OCI-M1 (cell line): ENCODE results near the gene PSD.

Source experiments
- DNase-seq: peaks from one replicate; lab custom pipeline; 2025; lab: John Stamatoyannopoulos, UW

Gene PSD

DNA sequence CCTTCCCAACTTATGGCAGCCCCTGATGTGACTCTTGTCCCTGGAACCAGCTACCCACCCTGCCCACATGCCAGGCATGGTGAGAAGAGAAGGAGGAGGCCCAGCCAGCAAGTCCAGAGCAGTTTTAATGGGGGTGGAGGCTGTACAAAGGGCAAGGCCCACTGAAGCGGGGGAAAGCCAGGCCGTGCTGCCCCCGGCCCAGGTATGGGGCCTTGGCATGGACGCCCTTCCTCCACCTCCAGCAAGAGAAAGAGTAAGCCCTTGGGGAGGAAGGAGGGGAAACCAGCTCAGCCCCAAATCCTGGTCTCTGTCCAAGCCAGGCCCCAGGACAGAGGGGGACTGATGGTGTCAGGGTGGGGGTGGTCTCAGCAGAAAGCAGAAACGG lies 16.1 kb downstream of the PSD start:
- DNase-seq = no peak

DNA sequence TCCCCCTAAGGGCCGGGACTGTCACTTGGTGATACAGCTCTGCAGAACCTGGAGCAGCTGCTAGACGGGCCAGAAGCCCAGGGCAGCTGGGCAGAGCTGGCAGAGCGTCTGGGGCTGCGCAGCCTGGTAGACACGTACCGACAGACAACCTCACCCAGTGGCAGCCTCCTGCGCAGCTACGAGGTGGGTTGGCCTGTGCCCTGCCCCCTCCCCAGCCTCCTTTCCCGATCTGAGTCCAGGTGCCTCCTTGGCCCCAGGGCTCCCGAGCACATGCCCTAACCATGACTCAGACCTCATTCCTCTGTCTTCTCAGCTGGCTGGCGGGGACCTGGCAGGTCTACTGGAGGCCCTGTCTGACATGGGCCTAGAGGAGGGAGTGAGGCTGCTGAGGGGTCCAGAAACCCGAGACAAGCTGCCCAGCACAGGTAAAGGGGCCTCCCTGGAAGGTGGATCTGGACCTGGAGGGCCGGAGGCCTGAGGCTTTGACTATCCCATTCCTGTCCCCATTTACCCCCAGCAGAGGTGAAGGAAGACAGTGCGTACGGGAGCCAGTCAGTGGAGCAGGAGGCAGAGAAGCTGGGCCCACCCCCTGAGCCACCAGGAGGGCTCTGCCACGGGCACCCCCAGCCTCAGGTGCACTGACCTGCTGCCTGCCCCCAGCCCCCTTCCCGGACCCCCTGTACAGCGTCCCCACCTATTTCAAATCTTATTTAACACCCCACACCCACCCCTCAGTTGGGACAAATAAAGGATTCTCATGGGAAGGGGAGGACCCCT lies 16.7 kb downstream of the PSD start:
- DNase-seq = no peak

DNA sequence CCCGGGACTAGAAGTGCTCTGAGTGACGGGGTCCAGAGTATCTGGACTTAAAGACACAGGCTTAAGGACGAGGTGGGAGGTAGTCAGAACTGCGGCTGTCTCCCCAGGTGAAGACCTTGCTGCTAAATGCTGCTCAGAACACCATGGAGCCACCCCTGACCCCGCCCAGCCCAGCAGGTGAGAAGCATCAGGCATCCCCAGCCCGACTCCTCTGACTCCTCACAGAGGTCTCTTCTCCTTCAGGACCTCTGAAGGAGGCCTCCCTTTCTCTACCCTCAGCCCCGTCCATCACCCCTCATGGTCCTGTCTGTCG lies 17.3 kb downstream of the PSD start:
- DNase-seq = no peak

DNA sequence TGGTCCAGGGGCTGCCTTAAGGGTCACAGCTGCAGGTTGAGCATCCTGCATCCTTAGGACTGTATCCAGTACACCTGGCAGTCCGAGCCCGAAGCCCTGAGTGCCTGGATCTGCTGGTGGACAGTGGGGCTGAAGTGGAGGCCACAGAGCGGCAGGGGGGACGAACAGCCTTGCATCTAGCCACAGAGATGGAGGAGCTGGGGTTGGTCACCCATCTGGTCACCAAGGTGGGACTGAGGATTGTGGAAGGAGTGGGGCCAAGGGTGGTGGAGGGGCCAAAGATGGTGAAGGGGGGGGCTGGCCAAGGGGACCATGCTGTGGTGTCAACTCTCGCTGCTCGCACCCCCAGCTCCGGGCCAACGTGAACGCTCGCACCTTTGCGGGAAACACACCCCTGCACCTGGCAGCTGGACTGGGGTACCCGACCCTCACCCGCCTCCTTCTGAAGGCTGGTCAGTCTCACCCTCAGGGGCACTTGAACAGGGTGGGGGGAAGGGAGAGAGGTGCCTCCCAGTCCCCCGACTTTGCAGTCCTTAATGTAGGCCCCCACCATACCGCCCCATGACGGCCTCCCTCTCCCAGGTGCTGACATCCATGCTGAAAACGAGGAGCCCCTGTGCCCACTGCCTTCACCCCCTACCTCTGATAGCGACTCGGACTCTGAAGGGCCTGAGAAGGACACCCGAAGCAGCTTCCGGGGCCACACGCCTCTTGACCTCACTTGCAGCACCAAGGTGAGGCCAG lies 17.8 kb downstream of the PSD start:
- no peak for DNase-seq

DNA sequence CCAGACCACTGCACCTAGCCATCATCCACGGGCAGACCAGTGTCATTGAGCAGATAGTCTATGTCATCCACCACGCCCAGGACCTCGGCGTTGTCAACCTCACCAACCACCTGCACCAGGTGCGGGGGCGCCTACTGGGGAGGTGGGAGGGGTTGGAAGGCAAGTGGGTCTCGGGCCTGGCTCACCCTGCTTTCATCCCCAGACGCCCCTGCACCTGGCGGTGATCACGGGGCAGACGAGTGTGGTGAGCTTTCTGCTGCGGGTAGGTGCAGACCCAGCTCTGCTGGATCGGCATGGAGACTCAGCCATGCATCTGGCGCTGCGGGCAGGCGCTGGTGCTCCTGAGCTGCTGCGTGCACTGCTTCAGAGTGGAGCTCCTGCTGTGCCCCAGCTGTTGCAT lies 18.5 kb downstream of the PSD start:
- DNase-seq = no peak

DNA sequence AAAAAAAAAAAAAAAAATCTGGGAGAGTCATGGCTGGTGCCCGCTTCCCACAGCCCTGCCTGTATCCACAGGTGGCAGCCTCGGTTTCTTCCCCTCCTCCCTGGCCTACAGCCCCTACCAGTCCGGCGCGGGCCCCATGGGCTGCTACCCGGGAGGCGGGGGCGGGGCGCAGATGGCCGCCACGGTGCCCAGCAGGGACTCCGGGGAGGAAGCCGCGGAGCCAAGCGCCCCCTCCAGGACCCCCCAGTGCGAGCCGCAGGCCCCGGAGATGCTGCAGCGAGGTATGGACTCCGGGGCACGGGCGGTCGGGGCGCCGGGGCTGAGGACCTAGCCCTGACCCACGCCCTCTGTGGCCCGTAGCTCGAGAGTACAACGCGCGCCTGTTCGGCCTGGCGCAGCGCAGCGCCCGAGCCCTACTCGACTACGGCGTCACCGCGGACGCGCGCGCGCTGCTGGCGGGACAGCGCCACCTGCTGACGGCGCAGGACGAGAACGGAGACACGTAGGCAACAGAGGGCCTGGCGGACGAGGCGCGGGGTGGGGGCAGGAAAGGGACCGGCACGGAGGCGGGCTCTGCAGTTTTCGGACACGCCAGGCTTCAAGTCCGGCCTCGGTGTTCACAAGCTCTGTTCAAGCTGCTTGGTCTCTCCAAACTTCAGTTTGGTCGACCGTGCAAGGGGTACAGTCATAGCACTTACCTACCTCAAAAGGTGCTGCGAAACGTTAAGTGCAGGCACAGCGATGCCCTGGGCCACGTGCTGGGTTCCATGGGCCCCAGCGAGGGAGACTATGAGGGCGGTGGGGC lies 19.2 kb downstream of the PSD start:
- DNase-seq = peak; percentile 94

DNA sequence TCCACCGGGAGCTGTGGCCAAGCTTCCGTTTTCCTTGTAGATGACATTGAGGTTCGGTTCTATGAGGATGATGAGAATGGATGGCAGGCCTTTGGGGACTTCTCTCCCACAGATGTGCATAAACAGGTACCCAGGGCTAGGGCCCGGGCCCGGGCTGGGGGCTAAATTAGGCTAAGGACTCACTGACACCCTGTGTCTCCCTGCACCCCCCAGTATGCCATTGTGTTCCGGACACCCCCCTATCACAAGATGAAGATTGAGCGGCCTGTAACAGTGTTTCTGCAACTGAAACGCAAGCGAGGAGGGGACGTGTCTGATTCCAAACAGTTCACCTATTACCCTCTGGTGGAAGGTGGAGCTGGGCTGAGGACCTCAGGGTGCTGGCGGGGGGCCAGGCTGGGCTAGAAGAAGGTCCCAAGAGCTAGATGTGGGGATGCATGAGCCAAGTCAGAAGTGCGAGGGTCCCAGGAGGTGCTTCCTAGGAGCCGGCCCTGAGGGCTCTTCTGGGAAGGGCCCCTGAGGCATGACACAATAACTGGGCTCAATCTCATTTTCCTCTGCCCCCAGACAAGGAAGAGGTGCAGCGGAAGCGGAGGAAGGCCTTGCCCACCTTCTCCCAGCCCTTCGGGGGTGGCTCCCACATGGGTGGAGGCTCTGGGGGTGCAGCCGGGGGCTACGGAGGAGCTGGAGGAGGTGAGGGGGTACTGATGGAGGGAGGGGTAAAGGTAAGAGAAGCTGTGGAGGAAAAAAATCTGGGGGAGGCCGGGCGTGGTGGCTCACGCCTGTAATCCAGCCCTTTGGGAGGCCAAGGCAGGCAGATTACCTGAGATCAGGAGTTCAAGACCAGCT lies 20.2 kb downstream of the PSD start:
- no peak for DNase-seq

DNA sequence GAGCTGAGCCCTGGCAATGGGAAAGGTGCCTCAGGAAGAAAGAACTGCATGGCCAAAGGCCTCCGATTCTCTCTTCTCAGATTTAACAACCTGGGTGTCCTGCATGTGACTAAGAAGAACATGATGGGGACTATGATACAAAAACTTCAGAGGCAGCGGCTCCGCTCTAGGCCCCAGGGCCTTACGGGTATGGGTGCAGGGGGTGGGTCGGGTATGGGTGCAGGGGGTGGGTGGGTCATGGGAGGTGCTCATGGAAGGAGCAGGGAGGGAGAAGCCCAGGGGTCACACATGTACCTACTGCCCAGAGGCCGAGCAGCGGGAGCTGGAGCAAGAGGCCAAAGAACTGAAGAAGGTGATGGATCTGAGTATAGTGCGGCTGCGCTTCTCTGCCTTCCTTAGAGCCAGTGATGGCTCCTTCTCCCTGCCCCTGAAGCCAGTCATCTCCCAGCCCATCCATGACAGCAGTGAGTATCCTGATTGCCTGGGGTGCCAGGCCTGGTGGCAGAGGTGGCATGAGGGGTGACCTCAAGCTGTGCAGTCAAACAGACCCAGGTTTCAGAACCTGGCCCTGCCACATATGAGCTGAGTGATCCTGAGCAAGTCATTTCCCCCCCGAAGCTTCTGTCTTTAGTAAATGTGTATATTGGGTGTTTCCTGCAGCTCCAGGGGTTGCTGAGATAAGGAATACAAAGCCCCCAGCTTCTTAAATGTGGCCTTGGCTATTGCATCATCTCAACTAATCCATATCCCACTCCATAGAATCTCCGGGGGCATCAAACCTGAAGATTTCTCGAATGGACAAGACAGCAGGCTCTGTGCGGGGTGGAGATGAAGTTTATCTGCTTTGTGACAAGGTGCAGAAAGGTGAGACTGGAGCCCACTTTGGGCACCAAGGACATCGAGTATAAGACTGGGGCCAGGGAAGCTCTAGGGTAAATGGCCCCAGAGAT lies 21.1 kb downstream of the PSD start:
- DNase-seq = no peak

DNA sequence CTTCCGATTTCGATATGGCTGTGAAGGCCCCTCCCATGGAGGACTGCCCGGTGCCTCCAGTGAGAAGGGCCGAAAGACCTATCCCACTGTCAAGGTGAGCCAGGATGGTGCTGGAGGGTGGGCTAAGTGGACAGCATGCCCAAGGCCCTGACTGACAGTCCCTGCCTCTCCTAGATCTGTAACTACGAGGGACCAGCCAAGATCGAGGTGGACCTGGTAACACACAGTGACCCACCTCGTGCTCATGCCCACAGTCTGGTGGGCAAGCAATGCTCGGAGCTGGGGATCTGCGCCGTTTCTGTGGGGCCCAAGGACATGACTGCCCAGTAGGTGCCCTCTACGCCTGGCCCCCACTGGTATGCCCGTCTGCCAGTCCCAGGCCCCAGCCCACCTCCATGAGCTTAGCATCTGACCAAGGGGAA lies 21.8 kb downstream of the PSD start:
- DNase-seq = no peak

DNA sequence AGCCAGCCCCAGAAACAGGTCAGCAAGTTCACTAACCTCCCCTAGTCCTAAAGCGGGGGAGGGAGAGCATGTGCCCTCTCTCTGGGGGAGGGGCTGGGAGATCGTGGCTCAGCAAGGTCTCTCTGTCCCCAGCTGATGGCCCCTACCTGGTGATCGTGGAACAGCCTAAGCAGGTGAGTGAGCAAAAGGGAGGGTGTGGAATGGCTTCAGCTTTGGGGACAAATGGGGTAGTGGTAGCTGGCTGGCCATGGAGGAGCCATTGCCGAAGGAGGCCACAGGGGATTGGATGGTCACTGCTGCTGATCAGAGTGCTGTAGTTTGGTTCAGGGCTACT lies 22.3 kb downstream of the PSD start:
- DNase-seq = peak; percentile 45

DNA sequence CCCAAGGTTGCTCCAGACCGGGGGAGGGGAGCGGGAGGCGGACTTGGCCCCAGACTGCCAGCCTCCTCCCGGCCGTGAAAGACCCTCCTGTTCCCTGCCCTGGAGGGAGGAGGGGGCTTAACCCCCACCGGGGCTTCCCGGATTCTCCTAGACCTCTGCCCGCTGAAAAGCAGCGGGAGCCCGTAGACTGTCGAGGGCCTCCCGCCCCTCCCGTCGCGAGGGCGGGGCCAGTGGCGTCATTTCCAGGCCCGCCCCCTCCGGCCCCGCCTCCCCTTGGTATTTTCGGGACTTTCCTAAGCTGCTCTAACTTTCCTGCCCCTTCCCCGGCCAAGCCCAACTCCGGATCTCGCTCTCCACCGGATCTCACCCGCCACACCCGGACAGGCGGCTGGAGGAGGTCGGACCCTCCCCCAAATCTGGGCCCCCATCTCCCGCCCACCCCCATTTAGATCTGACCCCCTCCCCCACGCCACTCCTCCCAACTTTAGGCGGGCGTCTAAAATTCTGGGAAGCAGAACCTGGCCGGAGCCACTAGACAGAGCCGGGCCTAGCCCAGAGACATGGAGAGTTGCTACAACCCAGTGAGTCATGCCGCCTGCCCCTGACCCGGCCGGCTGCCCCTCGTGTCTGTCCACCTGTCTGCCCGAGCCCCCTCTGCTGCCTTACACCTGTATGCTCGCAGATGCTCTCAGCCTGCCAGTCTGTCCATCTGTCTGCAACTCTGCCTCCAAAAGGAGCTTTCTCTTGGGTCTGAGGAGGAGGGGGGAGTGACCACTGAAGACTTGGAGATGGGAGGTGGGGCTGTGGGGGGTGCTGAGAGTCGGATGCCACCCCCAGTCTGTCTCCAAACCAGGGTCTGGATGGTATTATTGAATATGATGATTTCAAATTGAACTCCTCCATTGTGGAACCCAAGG lies 22.9 kb downstream of the PSD start, which contains the start of gene NFKB2:
Gene NFKB2 (plus strand): TSS at position 306 of the 917 bp plus-strand sequence. CDS start 255 bp downstream, at position 561.
- peak; percentile 94 for DNase-seq

DNA sequence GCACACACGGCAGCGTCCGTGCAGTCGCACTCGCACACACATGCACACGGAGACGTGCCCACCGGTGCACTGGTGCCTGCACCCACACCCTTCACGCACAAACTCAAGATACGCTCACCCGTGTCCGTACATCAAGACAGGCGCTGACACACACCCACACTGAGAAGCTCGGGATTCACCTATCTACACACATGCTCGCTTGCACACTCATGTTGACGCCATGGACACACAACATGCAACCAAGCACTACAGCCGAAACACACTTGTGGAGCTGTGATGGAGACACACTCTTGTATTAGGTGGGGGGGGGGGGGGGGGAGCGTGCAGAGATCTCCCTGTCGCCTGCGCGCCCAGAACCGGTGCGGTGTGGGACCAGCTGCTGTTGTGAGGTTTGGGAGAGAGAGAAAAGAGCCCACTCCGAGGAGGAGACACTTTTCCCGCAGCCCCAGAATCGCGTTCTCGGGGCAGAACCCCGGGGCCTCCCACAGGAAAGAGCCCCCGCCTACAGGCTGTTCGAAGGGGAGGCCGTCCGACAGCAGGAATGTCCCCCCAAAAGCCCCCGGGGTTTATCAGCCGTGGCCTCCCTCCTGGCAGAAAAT lies 23.7 kb downstream of the PSD start:
- DNase-seq = peak; percentile 78

DNA sequence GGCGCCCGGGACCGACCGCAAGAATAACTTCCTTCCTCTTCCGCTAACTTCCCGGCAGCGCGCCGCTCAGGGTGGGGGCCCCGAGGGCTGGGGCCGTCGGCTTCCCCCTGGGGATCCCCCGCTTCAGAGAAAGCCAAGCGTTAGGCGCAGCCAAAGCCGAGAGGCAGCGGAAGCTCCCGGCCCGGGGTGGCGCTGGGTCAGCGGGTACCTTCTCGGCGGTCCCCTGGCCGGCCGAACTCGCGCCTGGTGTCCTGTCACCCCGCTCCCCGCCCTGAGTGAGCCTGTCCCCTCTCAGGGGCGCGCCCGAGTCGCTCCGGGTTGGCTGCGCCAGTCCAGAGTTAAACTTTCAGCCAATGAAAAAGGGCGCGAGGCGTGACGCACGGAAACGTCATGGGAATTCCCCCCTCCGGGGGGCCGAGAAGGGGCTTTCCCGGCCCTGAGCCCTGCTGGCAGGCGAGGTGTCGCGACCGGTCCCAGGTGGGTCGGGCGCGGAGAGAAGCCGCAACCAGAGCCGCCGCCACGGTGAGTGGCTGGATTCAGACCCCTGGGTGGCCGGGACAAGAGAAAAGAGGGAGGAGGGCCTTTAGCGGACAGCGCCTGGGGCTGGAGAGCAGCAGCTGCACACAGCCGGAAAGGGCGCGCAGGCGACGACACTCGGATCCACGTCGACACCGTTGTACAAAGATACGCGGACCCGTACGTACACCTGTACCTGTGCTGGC lies 24.3 kb downstream of the PSD start:
- DNase-seq = peak; percentile 97

DNA sequence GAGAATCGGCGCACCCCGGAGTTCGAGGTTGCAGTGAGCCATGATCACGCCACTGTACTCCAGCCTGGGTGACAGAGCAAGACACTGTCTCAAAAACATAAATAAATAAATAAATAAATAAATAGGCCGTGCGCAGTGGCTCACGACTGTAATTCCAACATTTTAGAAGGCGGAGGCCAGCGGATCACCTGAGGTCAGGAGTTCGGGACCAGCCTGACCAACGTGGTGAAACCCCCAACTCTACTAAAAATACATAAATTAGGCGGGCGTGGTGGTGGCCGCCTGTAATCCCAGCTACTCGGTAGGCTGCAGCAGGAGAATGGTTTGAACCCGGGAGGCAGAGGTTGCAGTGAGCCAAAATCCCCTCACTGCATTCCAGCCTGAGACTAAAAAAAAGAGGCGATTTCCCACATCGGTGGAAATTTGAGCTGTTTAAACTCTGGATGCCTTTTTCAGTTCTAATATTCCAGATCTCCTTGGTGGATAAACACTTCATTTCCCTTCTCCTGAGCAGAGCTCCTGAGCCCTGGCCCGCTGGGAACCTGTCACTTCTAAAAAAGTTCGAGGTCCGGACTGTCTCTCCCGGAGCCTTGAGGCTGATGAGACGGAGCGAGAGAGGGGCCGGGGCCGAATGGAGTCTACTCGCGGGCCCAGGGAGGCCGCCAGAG lies 25.0 kb downstream of the PSD start:
- DNase-seq = no peak

DNA sequence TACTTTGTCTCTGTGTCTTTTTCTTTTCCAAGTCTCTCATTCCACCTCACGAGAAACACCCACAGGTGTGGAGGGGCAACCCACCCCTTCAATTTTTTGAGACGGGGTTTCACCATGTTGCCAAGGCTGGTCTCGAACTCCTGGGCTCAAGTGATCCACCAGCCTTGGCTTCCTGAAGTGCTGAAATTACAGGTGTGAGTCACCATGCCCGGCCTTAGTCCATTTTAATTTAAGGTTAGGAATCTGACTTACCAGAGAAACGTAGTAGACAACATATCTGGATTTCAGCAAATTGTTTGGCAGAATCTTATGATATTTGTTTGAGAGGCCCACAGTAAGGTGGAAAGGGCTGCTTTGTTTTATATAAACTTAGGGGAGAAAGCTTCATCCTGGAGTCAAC lies 26.3 kb downstream of the PSD start:
- DNase-seq = no peak

DNA sequence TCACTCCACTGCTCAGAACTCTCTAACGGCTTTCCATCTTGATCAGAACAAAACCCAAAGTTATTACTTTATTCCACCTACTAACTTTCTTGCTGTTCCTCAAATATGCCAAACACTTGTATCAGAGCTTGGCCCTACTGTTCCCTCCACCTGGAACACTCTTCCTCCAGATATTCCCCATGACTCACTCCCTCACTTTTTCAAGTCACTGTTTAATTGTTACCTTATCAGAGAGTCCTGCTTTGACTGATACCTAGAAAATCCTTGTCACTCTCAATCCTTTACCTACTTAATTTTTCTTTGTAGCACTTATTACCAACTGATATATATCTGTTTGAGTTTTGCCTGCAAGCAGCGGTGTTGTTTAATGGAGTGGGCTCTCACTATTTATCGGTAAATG lies 28.7 kb downstream of the PSD start:
- DNase-seq = no peak

DNA sequence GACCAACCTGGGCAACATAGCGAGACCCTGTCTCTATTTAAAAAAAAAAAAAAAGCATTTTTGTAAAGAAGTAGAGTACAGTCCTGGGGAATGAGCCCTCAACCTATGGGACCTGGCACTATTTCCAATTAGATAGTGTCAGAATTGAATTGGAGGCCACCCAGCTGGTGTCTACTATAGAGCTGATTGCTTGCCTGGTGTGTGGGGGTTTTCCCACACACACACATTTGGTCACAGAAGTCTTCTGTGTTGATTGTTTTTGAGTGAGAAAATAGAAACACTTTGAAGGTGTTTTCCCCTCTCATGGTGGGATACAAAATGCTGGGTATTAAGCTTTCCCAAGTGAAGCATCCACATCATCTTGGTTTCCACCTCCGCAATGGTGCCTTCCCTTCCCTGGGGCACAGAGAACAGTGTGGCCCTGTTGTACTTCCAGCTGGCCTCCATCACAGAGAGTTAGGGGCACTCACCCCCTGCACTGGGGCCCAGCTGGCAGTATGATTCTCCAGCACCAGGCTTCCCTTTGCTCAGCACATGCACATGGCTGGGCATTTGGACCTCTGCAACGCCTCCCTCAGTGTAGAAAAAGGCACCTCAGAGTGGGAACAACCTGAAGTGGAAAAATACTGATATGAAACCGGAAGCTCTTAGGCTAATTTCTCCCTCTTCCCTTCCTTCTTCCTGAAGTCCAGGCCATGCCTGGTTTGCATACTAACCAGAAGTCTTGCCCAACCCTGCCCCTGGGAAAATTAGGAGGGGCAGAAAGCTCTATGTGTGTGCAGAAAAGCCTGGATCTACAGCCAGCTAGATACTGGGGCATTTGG lies 33.8 kb downstream of the PSD start:
- DNase-seq = peak; percentile 26
